ENCODE results near the gene ACTA2.

The ACTA2 gene

DNA sequence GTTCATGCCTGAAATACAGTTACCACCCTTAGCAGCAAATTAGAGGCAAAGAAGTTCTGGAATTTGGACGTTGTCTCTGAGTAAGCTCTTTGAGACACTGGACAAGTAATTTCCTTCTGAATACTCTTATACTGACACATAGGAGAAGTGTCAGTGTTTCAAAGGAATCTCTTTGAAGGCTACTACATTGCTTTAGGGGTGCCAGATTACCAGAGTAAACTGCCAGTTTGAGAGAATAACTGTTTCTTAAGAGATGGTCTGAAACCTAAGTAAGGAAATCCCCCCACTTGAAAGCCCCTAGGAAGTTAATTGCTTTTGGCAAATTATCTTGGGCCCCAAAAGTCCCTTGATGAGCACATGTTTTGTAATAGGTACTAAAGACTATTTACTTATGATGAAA, 41.4 kb upstream of the ACTA2 start:
- no peak for DNase-seq (ENCODE audit: extremely low read depth, low read depth)
- TF ChIP-seq, protein P1, sequence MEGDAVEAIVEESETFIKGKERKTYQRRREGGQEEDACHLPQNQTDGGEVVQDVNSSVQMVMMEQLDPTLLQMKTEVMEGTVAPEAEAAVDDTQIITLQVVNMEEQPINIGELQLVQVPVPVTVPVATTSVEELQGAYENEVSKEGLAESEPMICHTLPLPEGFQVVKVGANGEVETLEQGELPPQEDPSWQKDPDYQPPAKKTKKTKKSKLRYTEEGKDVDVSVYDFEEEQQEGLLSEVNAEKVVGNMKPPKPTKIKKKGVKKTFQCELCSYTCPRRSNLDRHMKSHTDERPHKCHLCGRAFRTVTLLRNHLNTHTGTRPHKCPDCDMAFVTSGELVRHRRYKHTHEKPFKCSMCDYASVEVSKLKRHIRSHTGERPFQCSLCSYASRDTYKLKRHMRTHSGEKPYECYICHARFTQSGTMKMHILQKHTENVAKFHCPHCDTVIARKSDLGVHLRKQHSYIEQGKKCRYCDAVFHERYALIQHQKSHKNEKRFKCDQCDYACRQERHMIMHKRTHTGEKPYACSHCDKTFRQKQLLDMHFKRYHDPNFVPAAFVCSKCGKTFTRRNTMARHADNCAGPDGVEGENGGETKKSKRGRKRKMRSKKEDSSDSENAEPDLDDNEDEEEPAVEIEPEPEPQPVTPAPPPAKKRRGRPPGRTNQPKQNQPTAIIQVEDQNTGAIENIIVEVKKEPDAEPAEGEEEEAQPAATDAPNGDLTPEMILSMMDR (IDR thresholded peaks at IDR 0.05; ENCODE audit: low read depth, low read length, missing control alignments) = no peak
- H3K4me3 ChIP-seq (replicated peaks; ENCODE audit: low read depth, low read length) = peak overlapping the region; percentile 98

DNA sequence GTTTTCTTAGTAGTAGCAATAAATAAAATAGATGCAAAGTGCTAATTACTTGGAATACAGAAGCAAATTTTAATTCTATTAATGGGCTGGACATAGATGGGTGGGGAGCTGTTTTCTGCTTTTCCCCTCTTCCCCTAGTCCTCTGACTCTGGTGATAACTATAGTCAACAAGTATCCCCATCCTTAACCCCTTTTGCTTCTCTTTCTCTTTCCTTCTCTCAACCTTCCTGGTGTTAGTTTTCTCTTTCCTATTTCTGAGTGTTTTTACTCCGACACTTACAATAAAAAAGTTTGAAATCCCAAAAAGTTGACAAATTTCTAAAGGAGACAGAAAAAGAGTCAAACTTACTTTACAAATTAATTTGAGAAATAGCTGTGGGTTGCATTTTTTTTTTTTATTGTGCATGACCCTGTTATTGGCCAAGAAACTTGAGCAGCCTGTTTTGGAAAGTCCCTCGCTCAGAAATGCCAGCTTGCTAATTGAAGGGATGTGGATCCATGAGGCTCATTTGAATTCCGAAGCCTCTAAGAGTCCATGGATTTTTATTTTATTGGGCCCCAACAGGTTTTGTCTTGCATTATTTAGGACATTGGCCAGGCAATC, 40.5 kb upstream of the ACTA2 start:
- DNase-seq (ENCODE audit: extremely low read depth, low read depth) = no peak
- TF ChIP-seq, protein P1 (IDR thresholded peaks at IDR 0.05; ENCODE audit: low read depth, low read length, missing control alignments) = no peak
- peak overlapping the region; percentile 98 for H3K4me3 ChIP-seq (replicated peaks; ENCODE audit: low read depth, low read length)

DNA sequence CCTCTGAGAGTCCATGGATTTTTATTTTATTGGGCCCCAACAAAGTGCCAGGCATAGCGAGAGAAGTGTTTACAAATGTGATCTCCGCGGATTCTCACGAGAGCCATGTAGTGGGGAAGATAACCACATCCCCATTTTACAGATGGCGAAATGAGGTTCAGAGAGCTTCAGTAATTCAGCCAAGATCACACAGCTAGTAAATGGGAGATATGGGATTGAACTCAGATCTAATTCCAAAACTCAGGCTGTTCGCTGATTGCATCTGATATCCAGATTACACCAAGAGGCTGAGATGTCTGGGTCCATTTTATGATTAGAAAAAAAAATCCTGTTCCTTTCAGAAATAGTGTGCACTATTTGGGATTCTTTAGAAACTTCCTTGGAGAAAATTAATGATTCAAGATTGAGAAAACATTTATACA, 39.3 kb upstream of the ACTA2 start:
- TF ChIP-seq, protein P1 (IDR thresholded peaks at IDR 0.05; ENCODE audit: low read depth, low read length, missing control alignments) = no peak
- peak overlapping the region; percentile 98 for H3K4me3 ChIP-seq (replicated peaks; ENCODE audit: low read depth, low read length)
- no peak for DNase-seq (ENCODE audit: extremely low read depth, low read depth)

DNA sequence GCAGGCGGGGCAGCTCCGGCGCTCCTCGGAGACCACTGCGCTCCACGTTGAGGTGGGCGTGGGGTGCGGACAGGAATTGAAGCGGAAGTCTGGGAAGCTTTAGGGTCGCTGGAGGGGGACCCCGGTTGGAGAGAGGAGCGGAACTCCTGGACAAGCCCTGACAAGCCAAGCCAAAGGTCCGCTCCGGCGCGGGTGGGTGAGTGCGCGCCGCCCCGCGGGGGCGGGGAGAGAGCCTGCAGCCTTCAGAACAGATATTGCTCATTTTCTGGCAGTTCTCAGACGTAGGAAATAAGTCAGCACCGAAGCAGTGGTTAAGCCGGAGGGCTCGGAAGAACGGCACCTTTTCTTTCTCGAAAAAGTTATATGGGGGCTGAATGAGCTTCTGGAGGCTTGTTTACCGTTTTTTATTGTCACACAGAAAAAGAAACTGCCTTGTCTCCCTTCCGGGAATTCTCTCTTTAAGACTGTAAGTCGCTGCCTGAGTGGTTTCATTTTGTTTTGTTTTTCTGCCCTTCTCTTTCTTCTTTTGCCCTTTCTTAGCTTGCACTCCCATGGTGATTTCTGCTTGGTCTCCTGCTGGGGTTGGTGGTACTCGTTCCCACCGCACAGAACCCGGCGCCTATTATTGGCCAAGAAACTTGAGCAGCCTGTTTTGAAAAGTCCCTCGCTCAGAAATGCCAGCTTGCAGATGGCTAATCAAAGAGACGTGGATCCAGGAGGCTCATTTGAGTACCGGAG, 38.8 kb upstream of the ACTA2 start:
- TF ChIP-seq, protein P1 (IDR thresholded peaks at IDR 0.05; ENCODE audit: low read depth, low read length, missing control alignments) = no peak
- H3K4me3 ChIP-seq (replicated peaks; ENCODE audit: low read depth, low read length) = peak overlapping the region; percentile 98
- no peak for DNase-seq (ENCODE audit: extremely low read depth, low read depth)

DNA sequence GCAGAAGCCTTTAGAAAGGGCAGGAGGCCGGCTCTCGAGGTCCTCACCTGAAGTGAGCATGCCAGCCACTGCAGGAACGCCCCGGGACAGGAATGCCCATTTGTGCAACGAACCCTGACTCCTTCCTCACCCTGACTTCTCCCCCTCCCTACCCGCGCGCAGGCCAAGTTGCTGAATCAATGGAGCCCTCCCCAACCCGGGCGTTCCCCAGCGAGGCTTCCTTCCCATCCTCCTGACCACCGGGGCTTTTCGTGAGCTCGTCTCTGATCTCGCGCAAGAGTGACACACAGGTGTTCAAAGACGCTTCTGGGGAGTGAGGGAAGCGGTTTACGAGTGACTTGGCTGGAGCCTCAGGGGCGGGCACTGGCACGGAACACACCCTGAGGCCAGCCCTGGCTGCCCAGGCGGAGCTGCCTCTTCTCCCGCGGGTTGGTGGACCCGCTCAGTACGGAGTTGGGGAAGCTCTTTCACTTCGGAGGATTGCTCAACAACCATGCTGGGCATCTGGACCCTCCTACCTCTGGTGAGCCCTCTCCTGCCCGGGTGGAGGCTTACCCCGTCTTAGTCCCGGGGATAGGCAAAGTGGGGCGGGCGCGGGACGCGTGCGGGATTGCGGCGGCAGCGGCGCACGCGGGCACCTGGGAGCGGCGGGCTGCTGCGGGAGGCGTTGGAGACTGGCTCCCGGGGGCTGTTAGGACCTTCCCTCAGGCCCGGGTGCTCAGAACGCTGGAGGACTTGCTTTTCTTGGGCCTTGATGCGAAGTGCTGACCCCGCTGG, 38.0 kb upstream of the ACTA2 start, which contains the start of gene FAS:
Gene FAS, plus strand, starts transcription at position 415 of the 777 bp plus-strand sequence. Its CDS starts 79 bp downstream, at position 494.
- H3K4me3 ChIP-seq (replicated peaks; ENCODE audit: low read depth, low read length) = peak within 1 kb of the TSS; percentile 98
- DNase-seq (ENCODE audit: extremely low read depth, low read depth) = no peak
- TF ChIP-seq, protein P1 (IDR thresholded peaks at IDR 0.05; ENCODE audit: low read depth, low read length, missing control alignments) = no peak

DNA sequence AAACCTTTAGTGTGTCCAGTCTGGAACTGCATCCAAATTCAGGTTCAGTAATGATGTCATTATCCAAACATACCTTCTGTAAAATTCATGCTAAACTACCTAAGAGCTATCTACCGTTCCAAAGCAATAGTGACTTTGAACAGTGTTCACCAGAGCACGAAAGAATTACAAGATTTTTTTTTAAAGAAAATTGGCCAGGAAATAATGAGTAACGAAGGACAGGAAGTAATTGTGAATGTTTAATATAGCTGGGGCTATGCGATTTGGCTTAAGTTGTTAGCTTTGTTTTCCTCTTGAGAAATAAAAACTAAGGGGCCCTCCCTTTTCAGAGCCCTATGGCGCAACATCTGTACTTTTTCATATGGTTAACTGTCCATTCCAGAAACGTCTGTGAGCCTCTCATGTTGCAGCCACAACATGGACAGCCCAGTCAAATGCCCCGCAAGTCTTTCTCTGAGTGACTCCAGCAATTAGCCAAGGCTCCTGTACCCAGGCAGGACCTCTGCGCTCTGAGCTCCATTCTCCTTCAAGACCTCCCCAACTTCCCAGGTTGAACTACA, 37.3 kb upstream of the ACTA2 start:
- TF ChIP-seq, protein P1 (IDR thresholded peaks at IDR 0.05; ENCODE audit: low read depth, low read length, missing control alignments) = no peak
- DNase-seq (ENCODE audit: extremely low read depth, low read depth) = no peak
- peak overlapping the region; percentile 98 for H3K4me3 ChIP-seq (replicated peaks; ENCODE audit: low read depth, low read length)

Data from HFF-Myc (cell line).